Fibroblast of skin of right quadriceps (primary cell): ENCODE data around the gene THOC1.

Source experiments
- DNase-seq: peaks from one replicate; pipeline ENCODE4 v3.0.0-alpha.2; 2013

THOC1 gene

GRCh38 chr18:275486-275885 lies 7.6 kb upstream of the THOC1 start:
- DNase-seq = no peak

- no peak for DNase-seq
Measured at GRCh38 chr18:274313-274712, 6.5 kb upstream of the THOC1 start.

- no peak for DNase-seq
Measured at GRCh38 chr18:273525-273924, 5.7 kb upstream of the THOC1 start.

GRCh38 chr18:272650-273049 lies 4.8 kb upstream of the THOC1 start:
- DNase-seq = no peak

GRCh38 chr18:269480-270095 lies 1.7 kb upstream of the THOC1 start:
- DNase-seq = no peak

- no peak for DNase-seq
Measured at GRCh38 chr18:267380-267687, 513 bp downstream of the THOC1 start.

GRCh38 chr18:261398-262073 lies 6.3 kb downstream of the THOC1 start:
- DNase-seq = peak; percentile 16

GRCh38 chr18:260547-260946 lies 7.3 kb downstream of the THOC1 start:
- no peak for DNase-seq

- no peak for DNase-seq
Measured at GRCh38 chr18:255171-255570, 12.7 kb downstream of the THOC1 start.

GRCh38 chr18:253121-253520 lies 14.7 kb downstream of the THOC1 start:
- DNase-seq = no peak

GRCh38 chr18:251572-251971 lies 16.3 kb downstream of the THOC1 start:
- DNase-seq = no peak

GRCh38 chr18:250685-251084 lies 17.2 kb downstream of the THOC1 start:
- peak; percentile 2 for DNase-seq

- no peak for DNase-seq
Measured at GRCh38 chr18:248053-248452, 19.8 kb downstream of the THOC1 start.

- DNase-seq = no peak
Measured at GRCh38 chr18:245282-245847, 22.5 kb downstream of the THOC1 start.

GRCh38 chr18:240175-240574 lies 27.7 kb downstream of the THOC1 start:
- no peak for DNase-seq

- DNase-seq = no peak
Measured at GRCh38 chr18:231563-231962, 36.3 kb downstream of the THOC1 start.

GRCh38 chr18:228586-228985 lies 39.3 kb downstream of the THOC1 start:
- DNase-seq = peak; percentile 49

GRCh38 chr18:227902-228301 lies 39.9 kb downstream of the THOC1 start:
- no peak for DNase-seq

- DNase-seq = no peak
Measured at GRCh38 chr18:227374-227773, 40.5 kb downstream of the THOC1 start.

GRCh38 chr18:225745-226144 lies 42.1 kb downstream of the THOC1 start:
- no peak for DNase-seq

GRCh38 chr18:220708-221107 lies 47.1 kb downstream of the THOC1 start:
- no peak for DNase-seq

- DNase-seq = no peak
Measured at GRCh38 chr18:217532-218336, 50.1 kb downstream of the THOC1 start.

GRCh38 chr18:215448-216010 lies 52.3 kb downstream of the THOC1 start:
- no peak for DNase-seq

- DNase-seq = no peak
Measured at GRCh38 chr18:213966-214365, 53.9 kb downstream of the THOC1 start.
